ENCODE results near the gene INTS14. TPM values are rescaled to one million over a fixed set of nuclear protein-coding genes. Genes with fewer than 3 reads are reported as not detected.

The INTS14 gene
- total RNA-seq, 1 experiment from 2014 or later: 39.9 TPM

DNA sequence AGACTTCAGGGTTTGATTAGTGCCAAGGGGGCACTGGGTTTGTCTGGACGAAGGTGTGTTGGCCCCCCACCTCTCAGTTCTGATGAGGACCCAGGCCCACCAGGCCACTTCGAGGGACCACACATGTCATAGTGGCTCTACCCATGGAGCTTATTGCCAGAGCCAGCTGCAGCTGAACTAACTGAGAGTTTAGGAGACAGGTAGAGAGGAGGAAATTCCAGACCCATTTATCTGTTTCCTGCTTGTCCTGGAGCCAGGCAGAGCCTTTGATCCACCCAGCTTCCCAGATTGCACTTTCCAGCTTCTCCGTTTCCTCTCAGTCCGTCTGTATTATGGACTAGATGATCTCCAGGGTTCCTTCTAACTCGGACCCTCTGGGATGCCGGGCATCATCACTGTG is 31.7 kb upstream of the INTS14 start:
- intact Hi-C loops (cut with micrococcal nuclease; ENCODE audit: unreplicated experiment): loop anchor here (10.0 kb wide), 1 partner anchor 192 kb away; no protein-coding TSS in a partner anchor
- Histone ChIP-seq H3K9me3 (ENCODE audit: low read depth, low read length, poor library complexity, severe bottlenecking) (no peaks in the 10 kb centered on the region), H3K36me3 (ENCODE audit: insufficient read depth, low read length, poor library complexity, severe bottlenecking) (no peaks in the 10 kb centered on the region), H3K27me3 (replicated peaks; ENCODE audit: insufficient read depth, low read depth, low read length, poor library complexity) (no peaks in the 10 kb centered on the region), H3K4me3 (ENCODE audit: low read depth, low read length, poor library complexity, severe bottlenecking) (no peak overlapping the region), H3K27ac (ENCODE audit: low read depth, low read length, poor library complexity, severe bottlenecking) (no peak overlapping the region), H3K4me1 (ENCODE audit: insufficient read depth, low read length, poor library complexity, severe bottlenecking) (no peaks in the 10 kb centered on the region)
- ChIA-PET POLR2A (ENCODE audit: low non-redundant PET) (no interaction called here), CTCF (no interaction called here)
- TF ChIP-seq, protein P1, sequence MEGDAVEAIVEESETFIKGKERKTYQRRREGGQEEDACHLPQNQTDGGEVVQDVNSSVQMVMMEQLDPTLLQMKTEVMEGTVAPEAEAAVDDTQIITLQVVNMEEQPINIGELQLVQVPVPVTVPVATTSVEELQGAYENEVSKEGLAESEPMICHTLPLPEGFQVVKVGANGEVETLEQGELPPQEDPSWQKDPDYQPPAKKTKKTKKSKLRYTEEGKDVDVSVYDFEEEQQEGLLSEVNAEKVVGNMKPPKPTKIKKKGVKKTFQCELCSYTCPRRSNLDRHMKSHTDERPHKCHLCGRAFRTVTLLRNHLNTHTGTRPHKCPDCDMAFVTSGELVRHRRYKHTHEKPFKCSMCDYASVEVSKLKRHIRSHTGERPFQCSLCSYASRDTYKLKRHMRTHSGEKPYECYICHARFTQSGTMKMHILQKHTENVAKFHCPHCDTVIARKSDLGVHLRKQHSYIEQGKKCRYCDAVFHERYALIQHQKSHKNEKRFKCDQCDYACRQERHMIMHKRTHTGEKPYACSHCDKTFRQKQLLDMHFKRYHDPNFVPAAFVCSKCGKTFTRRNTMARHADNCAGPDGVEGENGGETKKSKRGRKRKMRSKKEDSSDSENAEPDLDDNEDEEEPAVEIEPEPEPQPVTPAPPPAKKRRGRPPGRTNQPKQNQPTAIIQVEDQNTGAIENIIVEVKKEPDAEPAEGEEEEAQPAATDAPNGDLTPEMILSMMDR (conservative IDR thresholded peaks at IDR 0.05; ENCODE audit: low read depth, low read length): no peak
- TF ChIP-seq EZH2 (IDR thresholded peaks at IDR 0.05; ENCODE audit: borderline replicate concordance, low read depth, low read length, poor library complexity, severe bottlenecking): no peak
- BruUV-seq (replicated peaks): no TSS peak
- no peak for DNase-seq (ENCODE audit: low spot score)

DNA sequence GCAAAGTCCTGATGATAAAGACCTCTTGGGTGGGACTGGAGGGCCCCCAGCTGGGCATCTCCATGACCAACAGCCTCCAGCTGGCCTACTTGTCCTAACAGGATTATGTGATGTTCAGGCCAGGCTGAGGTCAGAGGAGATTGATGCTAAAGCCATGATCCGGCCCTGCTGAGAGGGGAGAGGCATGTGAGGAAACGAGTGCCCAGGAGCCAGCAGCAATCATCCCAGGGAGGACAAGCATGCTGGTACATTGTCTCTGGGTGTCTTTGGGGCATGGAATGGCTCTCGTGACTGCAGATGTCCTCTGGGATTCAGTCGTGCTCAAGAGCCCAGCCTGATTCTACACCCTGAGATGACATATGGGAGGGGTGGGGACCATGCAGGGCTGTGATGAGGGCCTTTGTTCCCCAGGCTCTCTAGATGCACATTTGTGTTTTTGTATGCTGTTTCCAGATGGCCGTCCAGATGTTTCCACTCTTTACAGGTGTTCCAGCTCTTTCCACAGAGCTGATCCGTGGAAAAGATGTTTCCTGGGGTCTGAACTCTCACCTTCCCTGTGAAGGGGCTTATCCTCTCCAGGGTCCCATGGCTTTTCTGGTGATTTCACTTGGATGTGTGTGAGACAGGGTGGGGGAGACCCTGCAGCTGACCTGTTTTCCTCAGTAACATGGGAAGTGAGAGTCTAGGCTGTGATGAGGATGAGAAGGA is 31.0 kb upstream of the INTS14 start:
- intact Hi-C loops (cut with micrococcal nuclease; ENCODE audit: unreplicated experiment): loop anchor here (10.0 kb wide), 1 partner anchor 193 kb away; no protein-coding TSS in a partner anchor
- DNase-seq (ENCODE audit: low spot score): no peak
- ChIA-PET CTCF (no interaction called here), POLR2A (ENCODE audit: low non-redundant PET) (no interaction called here)
- no peak overlapping the region for H3K4me3 ChIP-seq (ENCODE audit: low read depth, low read length, poor library complexity, severe bottlenecking)
- BruUV-seq (replicated peaks): no TSS peak
- H3K4me1 ChIP-seq (ENCODE audit: insufficient read depth, low read length, poor library complexity, severe bottlenecking): no peaks in the 10 kb centered on the region
- H3K27me3 ChIP-seq (replicated peaks; ENCODE audit: insufficient read depth, low read depth, low read length, poor library complexity): no peaks in the 10 kb centered on the region
- no peak for TF ChIP-seq EZH2 (IDR thresholded peaks at IDR 0.05; ENCODE audit: borderline replicate concordance, low read depth, low read length, poor library complexity, severe bottlenecking)
- TF ChIP-seq, protein P1 (conservative IDR thresholded peaks at IDR 0.05; ENCODE audit: low read depth, low read length): no peak
- no peak overlapping the region for H3K27ac ChIP-seq (ENCODE audit: low read depth, low read length, poor library complexity, severe bottlenecking)
- H3K9me3 ChIP-seq (ENCODE audit: low read depth, low read length, poor library complexity, severe bottlenecking): no peaks in the 10 kb centered on the region
- no peaks in the 10 kb centered on the region for H3K36me3 ChIP-seq (ENCODE audit: insufficient read depth, low read length, poor library complexity, severe bottlenecking)

DNA sequence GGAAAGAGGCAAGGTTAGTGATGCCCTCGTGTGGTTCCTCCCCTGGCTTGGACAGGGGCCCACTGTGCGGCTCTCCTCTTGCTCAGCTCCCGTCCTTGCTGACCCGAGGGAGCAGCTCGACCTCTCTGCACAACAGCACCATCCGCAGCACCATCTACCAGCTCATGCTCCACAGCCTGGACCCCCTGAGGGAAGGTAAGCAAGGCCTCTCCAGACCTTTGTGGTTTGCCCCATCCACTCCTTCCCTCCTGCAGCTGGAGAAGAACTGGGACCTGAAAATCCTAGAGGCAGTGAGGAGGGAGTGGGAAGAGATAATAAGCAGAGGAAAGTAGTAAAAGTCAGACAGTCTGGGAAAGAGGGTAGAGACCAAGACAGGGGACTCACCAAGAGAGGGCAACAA is 28.6 kb upstream of the INTS14 start:
- no TSS peak for BruUV-seq (replicated peaks)
- Histone ChIP-seq H3K27ac (ENCODE audit: low read depth, low read length, poor library complexity, severe bottlenecking) (no peak overlapping the region), H3K36me3 (ENCODE audit: insufficient read depth, low read length, poor library complexity, severe bottlenecking) (no peaks in the 10 kb centered on the region), H3K4me1 (ENCODE audit: insufficient read depth, low read length, poor library complexity, severe bottlenecking) (no peaks in the 10 kb centered on the region), H3K4me3 (ENCODE audit: low read depth, low read length, poor library complexity, severe bottlenecking) (no peak overlapping the region), H3K9me3 (ENCODE audit: low read depth, low read length, poor library complexity, severe bottlenecking) (no peaks in the 10 kb centered on the region), H3K27me3 (replicated peaks; ENCODE audit: insufficient read depth, low read depth, low read length, poor library complexity) (no peaks in the 10 kb centered on the region)
- intact Hi-C loops (cut with micrococcal nuclease; ENCODE audit: unreplicated experiment): loop anchor here (5.0 kb wide), 1 partner anchor 218 kb away; no protein-coding TSS in a partner anchor
- ChIA-PET POLR2A (ENCODE audit: low non-redundant PET) (no interaction called here), CTCF (interaction anchor here (0.6 kb wide), 2 partner anchors 29 to 196 kb away, joined by 3 to 4 read pairs; no protein-coding TSS in a partner anchor)
- TF ChIP-seq EZH2 (IDR thresholded peaks at IDR 0.05; ENCODE audit: borderline replicate concordance, low read depth, low read length, poor library complexity, severe bottlenecking): no peak
- TF ChIP-seq, protein P1 (conservative IDR thresholded peaks at IDR 0.05; ENCODE audit: low read depth, low read length): no peak
- no peak for DNase-seq (ENCODE audit: low spot score)

Data from A673 (cell line).